Measurements from ENCODE around the gene GALNT1.

GRCh38 chr18:35743916-35744315 lies 162.4 kb downstream of the GALNT1 start:
- TF ChIP-seq EZH2phosphoT487 (IDR thresholded peaks at IDR 0.05; ENCODE audit: borderline replicate concordance): no peak
- no peak for TF ChIP-seq CTCF (IDR thresholded peaks at IDR 0.05 in 2 of 3, conservative IDR thresholded peaks at IDR 0.05 in 1 of 3; ENCODE audit: borderline replicate concordance in 1 of 3, insufficient read depth in 1 of 3, low read depth in 2 of 3, low read length in 2 of 3)
- TF ChIP-seq POLR2A (IDR thresholded peaks at IDR 0.05; ENCODE audit: borderline replicate concordance, extremely low read depth, insufficient read depth, insufficient read length): no peak
- TF ChIP-seq JUND (IDR thresholded peaks at IDR 0.05): no peak
- TF ChIP-seq MAX (IDR thresholded peaks at IDR 0.05): no peak
- no peak for TF ChIP-seq ZNF274 (IDR thresholded peaks at IDR 0.05; ENCODE audit: low read depth, low read length)
- TF ChIP-seq SIN3A (IDR thresholded peaks at IDR 0.05; ENCODE audit: low read depth): no peak
